Activated naive CD8-positive, alpha-beta T cell treated with anti-CD3 and anti-CD28 coated beads, Interleukin-2, amount 50 U/mL, for 16 hours (primary cell): ENCODE data around the gene CACNG1.

Experiments
- DNase-seq: peaks from one replicate; pipeline ENCODE4 v3.0.0-alpha.2; 2020; ENCODE audit warnings: low read depth, low spot score

The CACNG1 gene

GRCh38 chr17:67051155-67051538, 6.8 kb downstream of the CACNG1 start:
- DNase-seq = no peak

- no peak for DNase-seq
These were observed 7.5 kb downstream of the CACNG1 start for GRCh38 chr17:67051837-67052236.

- no peak for DNase-seq
These were observed 8.5 kb downstream of the CACNG1 start for GRCh38 chr17:67052720-67053437.

- DNase-seq = no peak
These were observed 9.2 kb downstream of the CACNG1 start for GRCh38 chr17:67053438-67054000.

- DNase-seq = no peak
These were observed 9.7 kb downstream of the CACNG1 start for GRCh38 chr17:67054011-67054591.

- DNase-seq = no peak
These were observed 10.3 kb downstream of the CACNG1 start for GRCh38 chr17:67054608-67055007.

DNA sequence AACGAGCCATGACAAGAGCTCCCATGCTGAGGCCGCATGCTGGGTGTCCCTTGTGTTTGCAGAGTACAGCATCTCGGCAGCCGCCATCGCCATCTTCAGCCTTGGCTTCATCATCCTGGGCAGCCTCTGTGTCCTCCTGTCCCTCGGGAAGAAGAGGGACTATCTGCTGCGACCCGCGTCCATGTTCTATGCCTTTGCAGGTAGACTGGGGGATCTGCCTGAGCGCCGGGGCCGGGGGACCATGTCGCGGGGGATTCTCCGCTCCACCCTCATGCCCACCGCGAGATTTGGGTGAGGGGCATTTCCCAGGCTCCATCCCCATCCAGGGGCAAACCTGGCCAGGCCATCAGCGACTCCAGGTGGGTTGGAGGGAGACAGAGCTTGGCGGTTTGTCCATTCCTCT, 10.7 kb downstream of the CACNG1 start:
- DNase-seq = no peak

- no peak for DNase-seq
These were observed 11.7 kb downstream of the CACNG1 start for GRCh38 chr17:67055811-67056745.

DNA sequence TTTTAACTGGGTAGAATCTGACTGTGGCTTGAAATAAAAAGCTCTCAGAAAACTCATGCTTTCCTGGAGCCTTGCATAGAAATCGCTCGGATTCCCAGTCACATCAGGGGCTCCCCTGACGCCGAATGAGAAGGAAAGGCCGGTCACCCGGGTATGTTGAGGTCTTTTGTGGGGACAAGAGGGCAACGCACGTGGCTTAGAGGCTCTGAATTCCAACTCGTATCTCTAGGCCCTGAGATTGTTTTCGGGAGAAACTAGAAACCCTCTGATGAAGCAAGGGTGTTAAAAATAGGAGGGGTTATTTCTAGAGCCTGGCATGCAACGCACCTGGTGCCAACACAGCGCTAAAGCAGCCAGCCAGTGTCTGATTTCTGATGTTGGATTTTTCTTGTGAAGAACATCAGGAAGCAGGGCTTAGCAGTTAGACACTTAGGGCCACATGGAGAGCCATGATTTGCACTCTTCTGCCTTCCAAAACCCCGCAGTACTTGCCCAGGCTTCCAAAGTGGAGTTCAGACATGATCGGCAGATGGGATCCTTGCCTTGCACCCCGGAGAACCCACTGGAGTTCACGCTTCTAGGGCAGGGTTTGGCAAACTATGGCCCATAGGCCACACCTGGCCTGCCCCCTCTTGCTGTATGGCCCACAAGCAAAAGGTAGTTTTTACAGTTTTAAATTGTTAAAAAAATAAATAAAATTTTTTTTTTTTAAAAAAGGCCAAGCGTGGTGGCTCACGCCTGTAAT, 12.6 kb downstream of the CACNG1 start:
- DNase-seq = no peak

GRCh38 chr17:67058036-67058435, 13.7 kb downstream of the CACNG1 start:
- no peak for DNase-seq

DNA sequence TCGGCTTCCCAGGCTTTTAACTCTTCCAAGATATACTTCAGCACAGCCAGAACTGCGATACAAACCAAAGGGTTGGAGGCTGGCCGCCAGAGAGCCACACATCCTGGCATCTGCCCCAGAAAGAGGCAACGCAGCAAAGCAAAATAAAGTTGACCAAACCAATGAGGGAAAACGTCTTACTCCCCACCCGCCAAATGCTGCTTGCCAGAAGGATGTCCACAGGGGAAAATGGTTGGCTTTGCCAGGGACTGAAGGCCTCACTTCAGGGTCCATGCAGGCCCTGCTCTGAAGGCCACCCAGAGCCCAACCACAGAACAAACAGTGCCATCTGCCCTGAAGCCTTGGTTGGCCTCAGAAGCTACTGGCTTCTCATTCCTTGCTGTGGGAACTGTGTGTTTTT, 15.0 kb downstream of the CACNG1 start:
- no peak for DNase-seq

DNA sequence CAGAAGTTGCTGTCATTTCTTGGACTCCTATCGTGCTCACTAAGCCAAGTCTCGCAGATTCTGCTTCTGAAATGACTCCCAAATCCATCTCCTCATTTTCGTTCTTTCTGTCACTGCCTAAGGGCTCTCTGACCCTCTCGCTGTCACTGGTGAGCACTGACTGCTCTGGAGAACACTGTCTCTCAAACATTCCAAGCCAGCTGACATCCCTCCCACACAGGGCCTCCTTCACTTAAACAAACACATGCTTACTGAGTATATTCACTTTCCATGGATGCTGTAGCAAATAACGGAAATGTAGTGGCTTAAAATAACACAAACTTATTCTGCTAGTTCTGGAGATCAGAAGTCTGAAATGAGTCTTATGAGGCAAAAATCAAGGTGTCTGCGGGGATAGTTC, 18.8 kb downstream of the CACNG1 start:
- DNase-seq = no peak

DNA sequence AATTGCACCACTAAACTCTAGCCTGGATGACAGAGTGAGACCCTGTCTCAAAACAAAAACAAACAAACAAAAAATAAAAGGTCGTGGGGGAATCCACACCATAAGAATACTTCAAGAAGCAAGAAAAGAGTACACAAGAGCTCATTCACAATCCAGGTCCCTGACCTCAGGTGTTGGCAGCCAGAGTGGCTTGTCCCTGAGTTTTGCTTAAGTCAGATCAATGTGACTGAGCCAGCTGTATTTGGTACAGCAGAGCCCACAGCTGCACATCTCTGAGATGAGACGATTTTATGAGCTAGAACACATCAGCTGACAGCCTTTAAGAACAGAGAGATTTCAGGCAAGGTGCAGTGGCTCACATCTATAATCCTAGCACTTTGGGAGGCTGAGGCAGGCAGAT, 22.4 kb downstream of the CACNG1 start:
- no peak for DNase-seq

GRCh38 chr17:67067571-67068482, 23.5 kb downstream of the CACNG1 start:
- no peak for DNase-seq

DNA sequence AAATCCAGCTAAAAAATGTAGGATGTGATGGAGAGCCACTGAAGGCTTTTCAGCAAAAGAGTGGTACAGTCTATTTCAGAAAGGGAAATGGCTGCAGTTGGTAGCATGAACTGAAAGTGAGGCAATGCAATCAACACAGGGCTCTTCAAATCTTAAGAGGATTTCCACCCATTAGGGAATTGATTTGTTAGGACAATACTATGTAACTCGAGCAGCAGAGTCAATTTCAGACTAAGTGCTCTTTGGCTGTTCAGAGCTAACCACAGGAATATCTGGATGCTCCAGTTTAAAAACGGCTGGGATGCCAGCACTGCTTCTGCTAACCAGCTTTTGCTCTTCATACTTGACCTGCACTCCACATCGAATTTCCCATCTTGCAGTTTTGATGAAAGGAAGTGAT, 24.6 kb downstream of the CACNG1 start:
- DNase-seq = no peak

- no peak for DNase-seq
These were observed 25.3 kb downstream of the CACNG1 start for GRCh38 chr17:67069603-67070136.

GRCh38 chr17:67071595-67071994, 27.2 kb downstream of the CACNG1 start:
- no peak for DNase-seq

- no peak for DNase-seq
These were observed 28.5 kb downstream of the CACNG1 start for GRCh38 chr17:67072885-67073284.

DNA sequence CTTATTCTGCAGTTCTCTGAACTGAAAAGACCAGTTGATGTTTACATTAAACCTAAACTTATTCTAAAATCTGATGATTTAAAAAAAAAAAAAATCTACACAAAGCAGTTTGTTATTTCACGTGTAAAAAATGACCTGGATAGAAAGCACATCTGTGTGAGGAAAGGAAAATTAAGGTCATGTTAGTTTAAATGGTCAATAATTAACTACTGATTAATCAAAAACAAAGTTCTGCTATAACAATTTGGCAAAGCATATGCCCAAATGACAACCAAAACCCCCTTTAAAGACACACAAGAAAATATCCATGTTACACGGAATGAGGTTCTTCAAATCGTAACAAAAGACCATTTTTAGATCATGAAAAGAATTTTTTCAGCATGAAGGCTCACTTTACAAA, 30.4 kb downstream of the CACNG1 start:
- DNase-seq = no peak

DNA sequence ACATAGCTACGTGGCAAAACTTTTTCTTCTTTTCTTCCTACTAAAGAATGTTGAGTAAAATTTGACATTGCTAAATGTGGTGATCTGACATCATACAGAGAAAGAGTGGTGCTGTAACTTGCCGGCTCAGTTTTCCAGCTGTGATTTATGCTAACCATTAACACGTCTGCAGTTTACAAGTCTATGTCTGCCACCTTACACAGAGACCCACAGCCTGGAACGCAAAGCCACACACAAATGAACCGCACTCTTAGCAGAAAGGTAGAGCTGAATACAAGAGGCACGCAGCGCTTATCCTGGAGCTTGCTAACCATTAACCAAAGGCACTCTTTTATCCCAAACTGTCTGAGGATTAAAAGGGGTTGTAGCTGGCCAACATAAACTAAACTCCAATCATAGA, 31.9 kb downstream of the CACNG1 start:
- DNase-seq = no peak
